ENCODE measurements around the gene GALNT4. TPM values are rescaled to one million over a fixed set of nuclear protein-coding genes. Genes with fewer than 3 reads are reported as not detected.
A peak's percentile ranks its signal among the peaks of the same experiment; 100 is the strongest.

Gene GALNT4
- total and polyA plus RNA-seq, 9 of the 15 experiments (the other 6 are each of a cell fraction or from before 2014, with no cell fraction given): 1.2 to 4.6 (median 3.4) TPM

- TF ChIP-seq TAF9B (IDR thresholded peaks at IDR 0.05; ENCODE audit: partially characterized antibody) (peak; percentile 61), ZFP91 (CRISPR knock-in tag; IDR thresholded peaks at IDR 0.05) (peak; percentile 100), MIER1 (IDR thresholded peaks at IDR 0.05; ENCODE audit: low read depth) (peak; percentile 25; the same call in 1 of the 2 replicates), TAF1 (IDR thresholded peaks at IDR 0.05; ENCODE audit: control insufficient read depth, extremely low read depth, insufficient read depth, low read length, severe bottlenecking) (peak; percentile 30), ZBTB11 (CRISPR knock-in tag; IDR thresholded peaks at IDR 0.05) (peak; percentile 90 to 98 (median 98)), THRAP3 (IDR thresholded peaks at IDR 0.05; ENCODE audit: borderline replicate concordance) (no peak), PHF8 (IDR thresholded peaks at IDR 0.05; ENCODE audit: borderline replicate concordance, low read length) (peak; percentile 47; the same call in 1 of the 2 replicates), TOE1 (IDR thresholded peaks at IDR 0.05; ENCODE audit: borderline replicate concordance) (peak; percentile 98), TOE1 (CRISPR knock-in tag; IDR thresholded peaks at IDR 0.05; ENCODE audit: borderline replicate concordance, low read depth) (0 out of 2 replicates have a peak, but pooled peaks have one; percentile 60), DDX20 (tag; IDR thresholded peaks at IDR 0.05; ENCODE audit: low read depth) (no peak), MXD1 (CRISPR knock-in tag; IDR thresholded peaks at IDR 0.05; ENCODE audit: borderline replicate concordance, poor library complexity, severe bottlenecking) (no peak), RBM25 (IDR thresholded peaks at IDR 0.05; ENCODE audit: low read depth, low read length, severe bottlenecking) (no peak), SFPQ (IDR thresholded peaks at IDR 0.05; ENCODE audit: low read depth, low read length) (no peak), KDM1A (IDR thresholded peaks at IDR 0.05) (0 out of 4 replicates have a peak, but pooled peaks of 1 of the 2 experiments have one; percentile 7), ZNF436 (CRISPR knock-in tag; IDR thresholded peaks at IDR 0.05) (no peak), KAT7 (CRISPR knock-in tag; IDR thresholded peaks at IDR 0.05; ENCODE audit: borderline replicate concordance) (no peak; the same call in 1 of the 2 replicates), ZNF384 (IDR thresholded peaks at IDR 0.05; ENCODE audit: low read depth, low read length) (no peak)
These were observed 1.5 kb upstream of the GALNT4 start, which contains the start of gene POC1B (continued) for GRCh38 chr12:89525824-89526770.
